Loucy (cell line): ENCODE data around the gene CYP2E1.

Experiments used
- CTCF ChIP-seq: fragments of 200-600 bp; sonication (generic); conservative IDR thresholded peaks from 2 replicates; pipeline ENCODE4 v1.5.1; 2014; ENCODE audit warnings: mild to moderate bottlenecking, antibody characterized with exemption, low read length
- EZH2phosphoT487 ChIP-seq: fragments of 200-600 bp; IDR thresholded peaks from 2 replicates; pipeline ENCODE4 v1.6.1; 2018; ENCODE audit warnings: antibody characterized with exemption, mild to moderate bottlenecking, moderate library complexity, borderline replicate concordance

GRCh38 chr10:133537546-133538545, 10.7 kb downstream of the CYP2E1 start:
- TF ChIP-seq CTCF, result no peak
- TF ChIP-seq EZH2phosphoT487, result no peak
